Ascending aorta (tissue), 2 donors: ENCODE data around the gene S100A16. TPM values are rescaled to one million over a fixed set of nuclear protein-coding genes. Genes with fewer than 3 reads are reported as not detected.
A peak's percentile ranks its signal among the peaks of the same experiment; 100 is the strongest.

Experiments used
- DNase-seq, 2 donors: peaks; one replicate each; pipeline ENCODE4 v3.0.0-alpha.2; 2019; ENCODE audit warnings: low spot score in 2 of 2
- H3K27ac ChIP-seq, 2 donors: fragments of 200-600 bp; sonication (generic); one replicate each; pipeline ENCODE4 v1.5.1; 2016 to 2017; ENCODE audit warnings: mild to moderate bottlenecking in 1 of 2
- H3K27me3 ChIP-seq: fragments of 200-600 bp; sonication (generic); one replicate; pipeline ENCODE4 v1.5.1; 2017
- H3K36me3 ChIP-seq, 2 donors: fragments of 200-600 bp; sonication (generic); one replicate each; pipeline ENCODE4 v1.5.1; 2016
- H3K4me1 ChIP-seq, 2 donors: fragments of 200-600 bp; sonication (generic); one replicate each; pipeline ENCODE4 v1.5.1; 2016 to 2017; ENCODE audit warnings: mild to moderate bottlenecking in 1 of 2
- H3K4me3 ChIP-seq, 2 donors: fragments of 200-600 bp; sonication (generic); one replicate each; pipeline ENCODE4 v1.5.1; 2016 to 2017; ENCODE audit warnings: mild to moderate bottlenecking in 1 of 2
- H3K9me3 ChIP-seq, 2 donors: fragments of 200-600 bp; sonication (generic); one replicate each; pipeline ENCODE4 v1.5.1; 2016
- intact Hi-C: fragments of 100-400 bp; cut with DNase I; formaldehyde crosslinking; loops from one replicate; pipeline ENCODE4 v1.15.1; 2023
- total RNA-seq: library from RNA; depleted of rRNA; stranded (reverse); fragments of >200 nt; gene quantifications from one replicate; pipeline ENCODE4 v1.1.0, GENCODE V29; 2016
- TF ChIP-seq, protein P1 (sequence below), 3 experiments: fragments of 200-600 bp in 2 of 3; fragments of 450-650 bp in 1 of 3; sonication (generic) in 2 of 3; IDR thresholded peaks; one replicate each; pipeline ENCODE4 v1.5.1; 2016 to 2019; ENCODE audit warnings: antibody characterized with exemption in 3 of 3, mild to moderate bottlenecking in 1 of 3, moderate library complexity in 1 of 3

Gene S100A16
- total RNA-seq, 1 donor from 2014 or later = 364 TPM

DNA sequence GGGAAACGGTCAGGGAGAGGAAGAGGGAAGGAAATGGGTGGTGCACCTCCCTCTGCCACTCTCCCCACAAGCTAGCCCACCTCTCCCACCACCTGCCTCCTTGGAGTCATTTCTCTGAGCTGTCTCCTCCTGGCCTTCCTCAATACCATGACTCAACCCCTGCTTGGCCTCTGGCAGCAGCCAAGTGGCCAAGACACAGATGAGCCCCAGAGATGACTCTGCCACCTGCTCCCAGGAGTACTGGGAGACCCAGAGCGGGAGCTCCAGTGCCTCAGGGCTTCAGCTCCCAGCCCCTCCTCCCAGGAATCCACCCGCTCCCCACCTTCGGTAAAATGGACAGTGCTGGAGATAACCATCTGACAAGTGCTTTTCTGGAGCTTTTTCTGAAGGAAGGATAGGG, 2.6 kb downstream of the S100A16 start:
- Histone ChIP-seq H3K36me3 (peaks cover 14 to 25% of the 10 kb centered on the region in 2 donors), H3K4me1 (peaks cover 7 to 38% of the 10 kb centered on the region in 2 donors), H3K27me3 (no peaks in the 10 kb centered on the region), H3K27ac (peak overlapping the region; percentile 90 to 96), H3K4me3 (peak overlapping the region; percentile 7 to 75), H3K9me3 (no peaks in the 10 kb centered on the region)
- DNase-seq = no peak
- TF ChIP-seq, protein P1, sequence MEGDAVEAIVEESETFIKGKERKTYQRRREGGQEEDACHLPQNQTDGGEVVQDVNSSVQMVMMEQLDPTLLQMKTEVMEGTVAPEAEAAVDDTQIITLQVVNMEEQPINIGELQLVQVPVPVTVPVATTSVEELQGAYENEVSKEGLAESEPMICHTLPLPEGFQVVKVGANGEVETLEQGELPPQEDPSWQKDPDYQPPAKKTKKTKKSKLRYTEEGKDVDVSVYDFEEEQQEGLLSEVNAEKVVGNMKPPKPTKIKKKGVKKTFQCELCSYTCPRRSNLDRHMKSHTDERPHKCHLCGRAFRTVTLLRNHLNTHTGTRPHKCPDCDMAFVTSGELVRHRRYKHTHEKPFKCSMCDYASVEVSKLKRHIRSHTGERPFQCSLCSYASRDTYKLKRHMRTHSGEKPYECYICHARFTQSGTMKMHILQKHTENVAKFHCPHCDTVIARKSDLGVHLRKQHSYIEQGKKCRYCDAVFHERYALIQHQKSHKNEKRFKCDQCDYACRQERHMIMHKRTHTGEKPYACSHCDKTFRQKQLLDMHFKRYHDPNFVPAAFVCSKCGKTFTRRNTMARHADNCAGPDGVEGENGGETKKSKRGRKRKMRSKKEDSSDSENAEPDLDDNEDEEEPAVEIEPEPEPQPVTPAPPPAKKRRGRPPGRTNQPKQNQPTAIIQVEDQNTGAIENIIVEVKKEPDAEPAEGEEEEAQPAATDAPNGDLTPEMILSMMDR (IDR thresholded peaks at IDR 0.05) = no peak
- intact Hi-C loops = loop anchor here (10.0 kb wide), 1 partner anchor 256 kb away; the partner anchor contains the start of gene S100A9

- Histone ChIP-seq H3K9me3 (no peaks in the 10 kb centered on the region), H3K4me3 (peak overlapping the region; percentile 41 to 75), H3K27ac (peak overlapping the region; percentile 90 to 96), H3K27me3 (no peaks in the 10 kb centered on the region), H3K4me1 (peaks cover 7 to 38% of the 10 kb centered on the region in 2 donors), H3K36me3 (peaks cover 14 to 26% of the 10 kb centered on the region in 2 donors)
- intact Hi-C loops = loop anchor here (2.0 kb wide), 1 partner anchor 25 kb away; the partner anchor contains the start of gene CHTOP
- no peak for DNase-seq
- TF ChIP-seq, protein P1 (IDR thresholded peaks at IDR 0.05) = no peak
These were observed 3.4 kb downstream of the S100A16 start for GRCh38 chr1:153609585-153609907.

DNA sequence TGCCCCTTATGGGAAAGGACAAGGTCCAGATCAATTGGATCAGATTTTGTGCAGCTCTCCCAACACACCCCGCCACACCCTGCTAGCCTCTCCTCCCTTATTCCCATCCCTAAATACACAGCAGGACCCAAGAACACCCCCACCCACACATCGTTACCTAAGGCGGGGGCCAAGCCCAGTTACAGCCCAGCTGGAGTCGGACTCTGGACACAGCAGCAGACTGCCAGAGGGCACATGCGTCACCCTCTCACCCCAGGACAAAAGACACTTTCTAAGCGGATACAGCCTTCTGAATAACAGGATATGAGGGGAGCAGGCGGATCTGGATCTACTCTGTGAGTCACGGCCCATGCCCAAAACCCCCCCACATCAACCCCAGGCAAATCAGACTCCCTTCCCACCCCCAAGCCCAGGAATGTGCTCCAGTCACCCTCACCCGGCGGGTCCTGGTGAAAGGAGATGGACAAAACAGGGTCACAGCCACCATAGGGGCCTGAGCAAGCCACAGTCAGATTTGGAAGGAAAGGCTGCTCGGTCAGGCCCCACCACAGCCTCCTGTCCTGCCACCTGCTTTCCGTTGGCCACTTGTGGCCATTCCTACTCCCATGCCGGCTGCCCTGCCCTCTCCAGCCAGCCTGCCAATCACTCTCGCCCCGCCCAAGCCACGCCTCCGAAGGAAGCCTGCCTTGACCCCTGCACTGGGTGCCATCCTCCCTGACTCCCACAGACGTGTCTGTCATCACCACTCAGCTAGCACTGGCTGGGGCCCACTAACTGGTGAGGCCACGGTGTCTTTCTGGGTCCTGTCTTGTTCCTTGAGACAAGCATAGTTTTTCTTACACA, 4.0 kb downstream of the S100A16 start:
- TF ChIP-seq, protein P1 (IDR thresholded peaks at IDR 0.05) = no peak
- peaks cover 7 to 38% of the 10 kb centered on the region in 2 donors for H3K4me1 ChIP-seq

DNA sequence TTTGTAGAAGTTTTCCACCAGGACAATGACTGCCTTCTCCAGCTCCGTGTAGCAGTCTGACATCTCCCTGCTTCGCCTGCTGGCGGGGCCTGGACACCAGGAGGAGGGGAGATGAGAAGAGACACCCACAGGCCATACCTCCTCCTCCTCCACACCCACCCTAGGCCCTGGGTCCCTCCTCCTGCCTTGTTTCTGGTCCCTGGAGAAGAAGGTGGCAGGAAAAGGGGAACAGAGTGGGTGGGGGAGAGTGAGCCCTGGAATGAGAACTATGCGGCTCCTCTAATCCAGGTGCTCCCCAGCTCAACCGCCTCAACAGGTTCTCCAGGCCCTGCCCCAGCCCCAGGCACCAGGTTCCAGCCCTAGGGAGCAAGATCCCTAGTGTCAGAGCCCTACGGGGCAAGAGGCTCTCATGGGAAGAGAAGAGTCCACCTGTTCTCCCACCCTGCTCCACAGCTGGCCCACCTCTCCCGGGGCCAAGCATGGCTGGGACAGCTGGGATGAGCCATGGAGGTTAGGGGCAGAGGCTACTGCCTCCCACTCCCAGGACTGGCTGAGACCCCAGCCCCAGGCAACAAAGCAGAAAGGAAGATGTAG, 4.8 kb downstream of the S100A16 start:
- H3K4me3 ChIP-seq = peak overlapping the region; percentile 41 to 75
- no peak for DNase-seq
- H3K27ac ChIP-seq = peak overlapping the region; percentile 90 to 96
- peaks cover 14 to 26% of the 10 kb centered on the region in 2 donors for H3K36me3 ChIP-seq
- no peaks in the 10 kb centered on the region for H3K27me3 ChIP-seq
- H3K4me1 ChIP-seq = peaks cover 7 to 36% of the 10 kb centered on the region in 2 donors
- TF ChIP-seq, protein P1 (IDR thresholded peaks at IDR 0.05) = no peak
- intact Hi-C loops = loop anchor here (2.0 kb wide), 1 partner anchor 27 kb away; the partner anchor contains the start of gene CHTOP
- no peaks in the 10 kb centered on the region for H3K9me3 ChIP-seq

More for the DNA sequence above, 4.0 kb downstream of the S100A16 start:
- Histone ChIP-seq H3K27ac (peak overlapping the region; percentile 90 to 96), H3K9me3 (no peaks in the 10 kb centered on the region), H3K27me3 (no peaks in the 10 kb centered on the region), H3K36me3 (peaks cover 14 to 26% of the 10 kb centered on the region in 2 donors), H3K4me3 (peak overlapping the region; percentile 41 to 75)
- intact Hi-C loops = loop anchor here (2.0 kb wide), 1 partner anchor 26 kb away; the partner anchor contains the start of gene CHTOP
- DNase-seq = peak; percentile 72 to 92

DNA sequence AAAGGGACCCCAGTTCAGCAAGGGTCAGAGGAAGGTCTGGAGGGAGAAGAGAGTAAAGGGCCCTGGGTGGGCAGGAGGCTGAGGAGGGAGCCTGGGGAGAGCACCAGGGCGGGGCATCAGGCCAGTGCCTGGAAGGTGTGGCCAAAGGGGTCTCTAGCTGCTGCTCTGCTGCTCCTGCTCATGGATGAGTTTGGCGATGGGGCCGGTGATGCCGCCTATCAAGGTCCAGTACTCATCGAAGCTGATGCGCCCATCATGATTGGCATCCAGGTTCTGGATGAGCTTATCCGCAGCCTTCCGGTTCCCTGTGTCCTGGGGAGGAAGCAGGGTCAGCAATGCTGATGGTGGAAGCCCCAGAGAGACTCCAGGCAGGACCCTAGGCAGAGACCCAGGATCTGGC, 5.6 kb downstream of the S100A16 start:
- Histone ChIP-seq H3K27me3 (no peaks in the 10 kb centered on the region), H3K4me3 (no peak overlapping the region), H3K36me3 (peaks cover 14 to 26% of the 10 kb centered on the region in 2 donors), H3K27ac (peak overlapping the region; percentile 90 to 96), H3K4me1 (peaks cover 7 to 34% of the 10 kb centered on the region in 2 donors), H3K9me3 (no peaks in the 10 kb centered on the region)
- DNase-seq = no peak
- TF ChIP-seq, protein P1 (IDR thresholded peaks at IDR 0.05) = no peak
- intact Hi-C loops = no loop called here
